IMR-90 (cell line): ENCODE results near the gene DSCAML1.

Experiments used
- CTCF ChIP-seq: conservative IDR thresholded peaks from 2 replicates; pipeline ENCODE4 v1.5.1; 2012; ENCODE audit warnings: mild to moderate bottlenecking, low read depth, low read length, improper control_type of control experiment
- FOS ChIP-seq: fragments of 150-350 bp; IDR thresholded peaks from 2 replicates; pipeline ENCODE4 v1.6.1; 2016; ENCODE audit warnings: low read depth, low read length
- MAFK ChIP-seq: IDR thresholded peaks from 2 replicates; pipeline ENCODE4 v1.6.1; 2012; ENCODE audit warnings: low read depth, low read length, improper control_type of control experiment
- SMC3 ChIP-seq: fragments of 150-350 bp; IDR thresholded peaks from 2 replicates; pipeline ENCODE4 v1.6.1; 2016; ENCODE audit warnings: low read depth, mild to moderate bottlenecking, antibody characterized with exemption, low read length, moderate library complexity

GRCh38 chr11:117834838-117835443 lies 37.9 kb upstream of the DSCAML1 start:
- TF ChIP-seq SMC3 (no peak), CTCF (no peak), MAFK (no peak), FOS (no peak)
